ENCODE data around the gene PKDCC. TPM values are rescaled to one million over a fixed set of nuclear protein-coding genes. Genes with fewer than 3 reads are reported as not detected.

Gene PKDCC
- total RNA-seq, 1 experiment from 2014 or later = 82.2 TPM

- H3K9me3 ChIP-seq (ENCODE audit: low read depth, low read length, poor library complexity, severe bottlenecking) = no peaks in the 10 kb centered on the region
- intact Hi-C loops (cut with micrococcal nuclease; ENCODE audit: unreplicated experiment) = loop anchor here (5.0 kb wide), 1 partner anchor 103 kb away; no protein-coding TSS in a partner anchor
- no peaks in the 10 kb centered on the region for H3K36me3 ChIP-seq (ENCODE audit: insufficient read depth, low read length, poor library complexity, severe bottlenecking)
- DNase-seq (ENCODE audit: low spot score) = no peak
- H3K27me3 ChIP-seq (replicated peaks; ENCODE audit: insufficient read depth, low read depth, low read length, poor library complexity) = no peaks in the 10 kb centered on the region
- H3K4me1 ChIP-seq (ENCODE audit: insufficient read depth, low read length, poor library complexity, severe bottlenecking) = peaks cover 22% of the 10 kb centered on the region
- BruUV-seq (replicated peaks) = no TSS peak
- H3K4me3 ChIP-seq (ENCODE audit: low read depth, low read length, poor library complexity, severe bottlenecking) = no peak overlapping the region
- ChIA-PET POLR2A (ENCODE audit: low non-redundant PET) (no interaction called here), CTCF (interaction anchor here (1.1 kb wide), 1 partner anchor 175 kb away, joined by 12 read pairs; no protein-coding TSS in a partner anchor)
- TF ChIP-seq EZH2 (IDR thresholded peaks at IDR 0.05; ENCODE audit: borderline replicate concordance, low read depth, low read length, poor library complexity, severe bottlenecking) (no peak), CTCF (conservative IDR thresholded peaks at IDR 0.05; ENCODE audit: low read depth, low read length) (no peak)
- H3K27ac ChIP-seq (ENCODE audit: low read depth, low read length, poor library complexity, severe bottlenecking) = peak overlapping the region; percentile 80
These were observed 2.9 kb upstream of the PKDCC start for GRCh38 chr2:42044939-42045338.

- intact Hi-C loops (cut with micrococcal nuclease; ENCODE audit: unreplicated experiment) = loop anchor here (5.0 kb wide), 1 partner anchor 103 kb away; no protein-coding TSS in a partner anchor
- no peak for TF ChIP-seq EZH2 (IDR thresholded peaks at IDR 0.05; ENCODE audit: borderline replicate concordance, low read depth, low read length, poor library complexity, severe bottlenecking)
- no peak for TF ChIP-seq CTCF (conservative IDR thresholded peaks at IDR 0.05; ENCODE audit: low read depth, low read length)
- ChIA-PET POLR2A (ENCODE audit: low non-redundant PET) (no interaction called here), CTCF (interaction anchor here (1.1 kb wide), 1 partner anchor 176 kb away, joined by 12 read pairs; no protein-coding TSS in a partner anchor)
- Histone ChIP-seq H3K4me3 (ENCODE audit: low read depth, low read length, poor library complexity, severe bottlenecking) (no peak overlapping the region), H3K27ac (ENCODE audit: low read depth, low read length, poor library complexity, severe bottlenecking) (peak overlapping the region; percentile 80), H3K4me1 (ENCODE audit: insufficient read depth, low read length, poor library complexity, severe bottlenecking) (peaks cover 22% of the 10 kb centered on the region), H3K36me3 (ENCODE audit: insufficient read depth, low read length, poor library complexity, severe bottlenecking) (no peaks in the 10 kb centered on the region), H3K9me3 (ENCODE audit: low read depth, low read length, poor library complexity, severe bottlenecking) (no peaks in the 10 kb centered on the region), H3K27me3 (replicated peaks; ENCODE audit: insufficient read depth, low read depth, low read length, poor library complexity) (no peaks in the 10 kb centered on the region)
- DNase-seq (ENCODE audit: low spot score) = no peak
- BruUV-seq (replicated peaks) = no TSS peak
These were observed 2.5 kb upstream of the PKDCC start for GRCh38 chr2:42045352-42045751.

- CTCF ChIA-PET = interaction anchor here (1.1 kb wide), 1 partner anchor 176 kb away, joined by 12 read pairs; no protein-coding TSS in a partner anchor
- peak overlapping the region; percentile 80 for H3K27ac ChIP-seq (ENCODE audit: low read depth, low read length, poor library complexity, severe bottlenecking)
- no peaks in the 10 kb centered on the region for H3K9me3 ChIP-seq (ENCODE audit: low read depth, low read length, poor library complexity, severe bottlenecking)
- no peak for TF ChIP-seq EZH2 (IDR thresholded peaks at IDR 0.05; ENCODE audit: borderline replicate concordance, low read depth, low read length, poor library complexity, severe bottlenecking)
- no peak for TF ChIP-seq CTCF (conservative IDR thresholded peaks at IDR 0.05; ENCODE audit: low read depth, low read length)
- no peaks in the 10 kb centered on the region for H3K27me3 ChIP-seq (replicated peaks; ENCODE audit: insufficient read depth, low read depth, low read length, poor library complexity)
- no peak for DNase-seq (ENCODE audit: low spot score)
- H3K4me1 ChIP-seq (ENCODE audit: insufficient read depth, low read length, poor library complexity, severe bottlenecking) = peaks cover 29% of the 10 kb centered on the region
- intact Hi-C loops (cut with micrococcal nuclease; ENCODE audit: unreplicated experiment) = loop anchor here (1.0 to 5.0 kb wide), 3 partner anchors 18 to 104 kb away; no protein-coding TSS in a partner anchor
- POLR2A ChIA-PET (ENCODE audit: low non-redundant PET) = no interaction called here
- H3K4me3 ChIP-seq (ENCODE audit: low read depth, low read length, poor library complexity, severe bottlenecking) = peak overlapping the region; percentile 84
- BruUV-seq (replicated peaks) = TSS peak; percentile 48
- no peaks in the 10 kb centered on the region for H3K36me3 ChIP-seq (ENCODE audit: insufficient read depth, low read length, poor library complexity, severe bottlenecking)
These were observed 1.7 kb upstream of the PKDCC start for GRCh38 chr2:42045848-42046748.
